Retinal pigment epithelial cell (primary cell): Measurements from ENCODE around the gene TYSND1.

ENCODE experiments used
- DNase-seq: peaks from one replicate; pipeline ENCODE4 v3.0.0-alpha.2; 2010; ENCODE audit warnings: low read depth
- H3K4me3 ChIP-seq: 2 replicates; pipeline ENCODE4 v1.5.1; 2011; ENCODE audit warnings: mild to moderate bottlenecking, low read length, control low read depth, moderate library complexity
- CTCF ChIP-seq: conservative IDR thresholded peaks from 2 replicates; pipeline ENCODE4 v1.5.1; 2011; ENCODE audit warnings: low read depth, low read length, control low read depth, inconsistent platforms

The TYSND1 gene

DNA sequence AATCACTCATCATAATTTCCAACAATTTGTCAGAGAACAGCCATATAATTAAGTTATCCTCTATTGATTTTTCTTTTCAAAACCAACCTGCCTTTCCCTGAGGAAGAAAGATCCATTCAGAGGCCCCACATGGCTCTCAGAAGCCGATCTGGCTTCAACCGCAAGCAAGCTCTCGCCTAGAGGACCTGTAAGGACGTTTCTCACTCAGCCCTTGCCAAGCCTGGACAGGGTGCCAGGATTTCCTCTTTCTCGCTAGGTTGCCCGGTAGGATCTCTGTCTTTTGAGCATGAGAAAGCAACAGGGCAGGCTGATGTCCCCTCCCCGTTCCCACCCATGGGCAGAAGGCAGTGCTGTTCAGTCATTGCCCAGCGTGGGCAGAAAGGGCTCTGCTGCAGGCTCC is 26.9 kb downstream of the TYSND1 start:
- H3K4me3 ChIP-seq = no peak overlapping the region
- no peak for DNase-seq
- TF ChIP-seq CTCF = no peak

DNA sequence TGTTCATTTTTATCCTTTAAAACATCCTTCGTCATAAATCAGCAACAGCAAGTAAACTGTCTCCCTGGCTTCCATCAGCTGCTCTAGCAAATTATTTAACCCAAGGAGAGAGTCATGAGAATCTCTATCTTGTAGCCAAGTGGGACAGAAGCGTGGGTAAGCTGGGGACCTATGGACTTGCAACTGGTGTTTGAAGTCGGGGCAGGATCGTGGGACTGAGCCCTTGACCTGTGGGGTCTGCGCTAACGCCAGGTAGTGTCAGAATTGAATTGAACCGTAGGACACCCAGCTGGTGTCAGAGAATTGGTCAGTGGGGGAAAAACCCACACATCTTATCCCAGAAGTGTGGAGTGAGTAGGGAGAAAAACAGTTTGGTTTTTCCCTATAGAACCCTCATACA is 27.3 kb downstream of the TYSND1 start:
- TF ChIP-seq CTCF = no peak
- no peak for DNase-seq
- H3K4me3 ChIP-seq = no peak overlapping the region

DNA sequence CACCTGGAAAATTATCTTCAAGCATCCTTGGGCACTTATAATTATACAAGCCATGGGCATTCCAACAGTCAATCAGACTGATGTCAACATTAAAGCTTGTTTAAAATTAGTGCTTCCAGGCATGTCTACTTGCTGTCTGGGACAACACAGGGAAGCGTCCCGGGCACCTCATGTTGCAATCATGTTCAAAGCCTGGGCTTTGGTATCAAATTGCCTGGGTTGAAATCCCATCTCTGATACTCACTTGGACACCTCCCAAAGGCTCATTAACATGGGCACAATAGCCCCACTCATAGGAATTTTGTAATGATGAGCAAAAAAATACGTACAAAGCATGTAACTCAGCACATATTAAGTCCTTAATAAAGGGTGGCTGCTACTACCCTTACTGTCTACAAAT is 28.3 kb downstream of the TYSND1 start:
- TF ChIP-seq CTCF = no peak
- DNase-seq = no peak

GRCh38 chr10:70117646-70118045 is 28.9 kb downstream of the TYSND1 start:
- no peak for TF ChIP-seq CTCF
- DNase-seq = no peak
- H3K4me3 ChIP-seq = no peak overlapping the region

More for the DNA sequence above, 28.3 kb downstream of the TYSND1 start:
- no peak overlapping the region for H3K4me3 ChIP-seq

DNA sequence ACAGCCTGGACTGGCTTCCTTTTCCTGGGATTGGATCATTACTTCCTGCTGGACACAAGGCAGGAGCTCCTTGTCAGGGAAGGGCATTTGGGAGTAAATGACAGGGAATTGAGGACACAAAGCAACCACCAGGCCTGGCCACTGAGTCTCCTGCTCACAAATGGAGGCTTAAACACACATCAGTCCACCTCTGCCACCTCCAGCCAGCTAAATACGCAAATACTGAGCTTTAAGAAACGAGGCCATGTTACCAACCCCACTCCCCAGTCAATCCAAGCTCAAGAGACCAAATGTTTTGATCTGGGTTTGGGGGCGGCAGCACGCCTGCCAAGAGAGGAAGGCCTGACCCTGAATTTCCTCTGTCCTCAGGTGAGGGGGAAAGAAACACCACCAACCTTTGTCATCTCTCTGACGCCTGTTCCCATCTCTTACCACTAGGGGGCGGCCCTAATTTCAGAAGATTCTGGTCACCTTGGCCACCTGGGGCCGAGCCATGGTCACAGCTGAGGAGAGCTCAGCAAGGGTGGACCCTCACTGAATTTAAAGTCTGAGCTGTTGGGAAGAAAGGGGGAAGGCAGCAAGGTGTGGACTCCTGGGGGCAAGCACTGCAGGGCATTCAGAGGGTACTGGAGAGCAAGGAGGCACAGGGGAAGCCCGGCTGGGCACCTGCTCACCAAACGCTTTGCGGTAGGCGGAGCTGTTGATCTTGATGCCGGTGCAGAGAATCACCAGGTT is 30.4 kb downstream of the TYSND1 start:
- TF ChIP-seq CTCF = peak; percentile 86
- no peak for DNase-seq
- H3K4me3 ChIP-seq = no peak overlapping the region

DNA sequence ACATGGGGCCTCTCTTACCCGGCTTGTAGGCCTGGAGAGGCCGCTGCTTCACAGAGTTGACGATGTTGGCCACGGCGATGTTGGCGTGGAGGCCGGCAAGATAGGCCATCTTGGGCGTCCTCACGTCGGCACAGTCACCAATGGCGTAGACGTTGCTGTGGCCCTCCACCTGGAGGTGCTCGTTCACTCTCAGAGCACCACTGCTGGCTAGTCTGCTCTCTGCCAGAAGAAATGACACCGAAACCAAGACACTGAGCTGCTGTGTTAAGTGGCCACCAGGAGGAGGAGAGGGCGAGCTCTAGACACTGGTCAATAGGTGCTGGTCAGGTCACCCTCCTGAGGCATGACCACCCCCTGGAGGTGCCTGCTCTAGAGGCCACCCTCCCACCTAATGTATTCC is 31.6 kb downstream of the TYSND1 start:
- no peak for DNase-seq
- no peak for TF ChIP-seq CTCF
- no peak overlapping the region for H3K4me3 ChIP-seq

DNA sequence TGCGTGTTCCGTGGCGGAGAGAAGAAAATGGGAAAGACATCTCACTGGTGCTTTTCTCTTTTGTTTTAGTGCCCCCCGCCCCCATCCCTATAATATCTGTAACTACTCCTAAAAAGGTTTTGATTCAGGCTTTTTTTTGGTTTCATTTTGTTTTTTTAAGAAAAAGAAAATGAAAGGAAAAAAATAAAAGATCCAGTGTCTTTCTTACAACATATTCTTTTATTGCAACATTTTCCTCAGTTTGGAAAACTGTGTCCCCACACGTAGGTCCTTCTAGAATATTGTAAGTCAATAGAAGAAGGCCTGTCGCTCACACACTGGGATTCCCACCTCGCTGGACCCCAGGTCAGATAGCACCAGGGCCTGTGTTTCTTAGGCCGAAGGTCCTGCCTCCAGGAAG is 34.4 kb downstream of the TYSND1 start:
- no peak for TF ChIP-seq CTCF
- H3K4me3 ChIP-seq = no peak overlapping the region
- no peak for DNase-seq
